ENCODE results near the gene KRTAP12-2.
"Not testable (repeated sequence)": the region's sequence is repeated elsewhere in the genome, so short reads cannot be mapped to it uniquely, and the experiment has no call there.

The KRTAP12-2 gene

DNA sequence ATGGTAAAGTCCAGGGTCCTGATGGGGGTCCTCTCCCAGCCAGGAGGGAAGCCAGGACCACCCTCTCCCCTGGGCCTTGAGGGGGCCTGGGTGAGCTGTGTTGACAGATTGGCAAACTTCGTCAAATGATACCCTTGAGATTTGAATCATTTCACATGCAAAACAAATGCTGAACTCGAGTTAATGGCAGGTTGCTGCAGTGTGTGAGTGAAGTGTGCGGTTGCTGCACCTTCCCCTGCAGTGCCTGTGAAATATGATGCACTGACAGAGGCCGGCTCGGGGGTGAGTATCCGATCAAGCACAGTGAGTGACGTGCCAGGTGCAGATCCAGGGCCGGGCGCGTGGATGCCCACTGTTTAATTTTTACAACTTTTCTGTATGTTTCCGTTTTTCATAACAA lies 20.9 kb upstream of the KRTAP12-2 start:
- no peak for TF ChIP-seq CTCF (IDR thresholded peaks at IDR 0.05; ENCODE audit: low read depth, low read length, missing control alignments)
- no peak overlapping the region for H3K4me3 ChIP-seq (replicated peaks; ENCODE audit: low read depth, low read length)

GRCh38 chr21:44686843-44687561 lies 20.3 kb upstream of the KRTAP12-2 start:
- H3K4me3 ChIP-seq (replicated peaks; ENCODE audit: low read depth, low read length): no peak overlapping the region
- no peak for DNase-seq (ENCODE audit: extremely low read depth, low read depth)
- no peak for TF ChIP-seq CTCF (IDR thresholded peaks at IDR 0.05; ENCODE audit: low read depth, low read length, missing control alignments)

More for the DNA sequence above, 20.9 kb upstream of the KRTAP12-2 start:
- no peak for DNase-seq (ENCODE audit: extremely low read depth, low read depth)

GRCh38 chr21:44686000-44686781 lies 19.5 kb upstream of the KRTAP12-2 start:
- TF ChIP-seq CTCF (IDR thresholded peaks at IDR 0.05; ENCODE audit: low read depth, low read length, missing control alignments): no peak
- no peak for DNase-seq (ENCODE audit: extremely low read depth, low read depth)
- no peak overlapping the region for H3K4me3 ChIP-seq (replicated peaks; ENCODE audit: low read depth, low read length)

- H3K4me3 ChIP-seq (replicated peaks; ENCODE audit: low read depth, low read length): not testable (repeated sequence)
Observed at GRCh38 chr21:44685050-44685449, 18.3 kb upstream of the KRTAP12-2 start.

DNA sequence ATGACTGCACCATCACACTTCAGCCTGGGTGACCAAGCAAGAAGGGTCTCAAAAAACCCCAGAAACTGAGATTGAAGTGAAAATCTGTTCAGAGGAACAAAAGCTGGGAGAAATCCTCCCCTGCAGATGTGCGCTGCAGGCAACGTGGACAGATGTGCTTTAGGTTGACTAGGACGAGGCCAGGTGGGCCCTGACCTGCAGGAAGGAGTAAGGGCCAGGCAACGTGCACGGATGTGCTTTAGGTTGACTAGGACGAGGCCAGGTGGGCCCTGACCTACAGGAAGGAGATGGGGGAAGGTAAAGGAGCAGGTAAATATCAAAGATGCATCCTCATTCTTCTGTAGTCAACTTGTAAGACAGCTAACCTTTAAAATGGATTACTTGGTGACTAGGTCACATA lies 17.8 kb upstream of the KRTAP12-2 start:
- no peak overlapping the region for H3K4me3 ChIP-seq (replicated peaks; ENCODE audit: low read depth, low read length)
- no peak for DNase-seq (ENCODE audit: extremely low read depth, low read depth)
- no peak for TF ChIP-seq CTCF (IDR thresholded peaks at IDR 0.05; ENCODE audit: low read depth, low read length, missing control alignments)

More at GRCh38 chr21:44685050-44685449, 18.3 kb upstream of the KRTAP12-2 start:
- DNase-seq (ENCODE audit: extremely low read depth, low read depth): not testable (repeated sequence)

DNA sequence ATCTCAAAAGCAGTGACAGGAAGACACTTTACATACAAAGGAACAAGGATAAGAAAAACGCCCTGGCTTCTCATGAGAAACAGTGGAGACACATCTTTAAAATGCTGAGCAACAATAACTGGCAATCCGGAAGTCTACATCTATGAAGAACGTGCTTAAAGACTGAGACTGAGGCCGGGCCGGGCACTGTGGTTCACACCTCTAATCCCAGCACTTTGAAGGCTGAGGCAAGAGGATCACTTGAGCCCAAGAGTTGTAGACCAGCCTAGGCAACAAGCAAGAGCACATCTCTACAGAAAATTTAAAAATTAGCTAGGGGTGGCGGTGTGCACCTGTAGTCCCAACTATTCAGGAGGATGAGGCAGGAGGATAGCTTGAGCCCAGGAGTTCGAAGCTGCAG lies 17.4 kb upstream of the KRTAP12-2 start:
- TF ChIP-seq CTCF (IDR thresholded peaks at IDR 0.05; ENCODE audit: low read depth, low read length, missing control alignments): no peak
- H3K4me3 ChIP-seq (replicated peaks; ENCODE audit: low read depth, low read length): no peak overlapping the region
- no peak for DNase-seq (ENCODE audit: extremely low read depth, low read depth)

GRCh38 chr21:44682580-44683151 lies 15.9 kb upstream of the KRTAP12-2 start:
- DNase-seq (ENCODE audit: extremely low read depth, low read depth): no peak
- no peak overlapping the region for H3K4me3 ChIP-seq (replicated peaks; ENCODE audit: low read depth, low read length)
- no peak for TF ChIP-seq CTCF (IDR thresholded peaks at IDR 0.05; ENCODE audit: low read depth, low read length, missing control alignments)

Measured in HFF-Myc (cell line).